Astrocyte (in vitro differentiated cells and primary cell): ENCODE measurements around the gene METAP1. TPM values are rescaled to one million over a fixed set of nuclear protein-coding genes. Genes with fewer than 3 reads are reported as not detected.
A peak's percentile ranks its signal among the peaks of the same experiment; 100 is the strongest.

Source experiments
- DNase-seq: peaks from one replicate; pipeline ENCODE4 v3.0.0-alpha.2; 2010; ENCODE audit warnings: low read depth
- FAIRE-seq: peaks from 2 replicates; lab custom pipeline; 2011; peaks lifted over from hg19 to GRCh38; lab: Jason Lieb, UNC
- H2AFZ ChIP-seq: 2 replicates; pipeline ENCODE4 v1.6.0; 2012; ENCODE audit warnings: low read depth, low read length, inconsistent platforms
- H3K27ac ChIP-seq: 2 replicates; pipeline ENCODE4 v1.5.1; 2011; ENCODE audit warnings: low read depth, low read length, inconsistent platforms
- H3K27me3 ChIP-seq: 2 replicates; pipeline ENCODE4 v1.6.0; 2011; ENCODE audit warnings: low read length, inconsistent platforms; ENCODE audit not compliant: insufficient read depth
- H3K36me3 ChIP-seq: 2 replicates; pipeline ENCODE4 v1.5.1; 2011; ENCODE audit warnings: low read length, inconsistent platforms; ENCODE audit not compliant: insufficient read depth
- H3K4me1 ChIP-seq: 2 replicates; pipeline ENCODE4 v1.5.1; 2011; ENCODE audit warnings: low read length, inconsistent platforms; ENCODE audit not compliant: insufficient read depth
- H3K4me2 ChIP-seq: 2 replicates; pipeline ENCODE4 v1.6.0; 2012; ENCODE audit warnings: low read length, inconsistent platforms
- H3K4me3 ChIP-seq: 2 replicates; pipeline ENCODE4 v1.5.1; 2011; ENCODE audit warnings: low read depth, mild to moderate bottlenecking, low read length, inconsistent platforms; ENCODE audit not compliant: insufficient read depth
- H3K79me2 ChIP-seq: 2 replicates; pipeline ENCODE4 v1.6.0; 2012; ENCODE audit warnings: mild to moderate bottlenecking, low read length, inconsistent platforms; ENCODE audit not compliant: insufficient read depth
- H3K9ac ChIP-seq: 2 replicates; pipeline ENCODE4 v1.6.0; 2012; ENCODE audit warnings: mild to moderate bottlenecking, low read length, inconsistent platforms
- H3K9me3 ChIP-seq: 2 replicates; pipeline ENCODE4 v1.5.1; 2012; ENCODE audit warnings: low read depth, mild to moderate bottlenecking, low read length, inconsistent platforms; ENCODE audit not compliant: insufficient read depth
- H4K20me1 ChIP-seq: 2 replicates; pipeline ENCODE4 v1.6.0; 2012; ENCODE audit warnings: low read length, inconsistent platforms; ENCODE audit not compliant: insufficient read depth
- H3K27ac Mint-ChIP-seq: one replicate; pipeline ENCODE4 v1.8.0; 2021; ENCODE audit warnings: mild to moderate bottlenecking, mixed read lengths; ENCODE audit not compliant: unreplicated experiment
- H3K27me3 Mint-ChIP-seq: one replicate; pipeline ENCODE4 v1.8.0; 2021; ENCODE audit warnings: low read depth, mixed read lengths; ENCODE audit not compliant: unreplicated experiment
- H3K36me3 Mint-ChIP-seq: one replicate; pipeline ENCODE4 v1.8.0; 2021; ENCODE audit warnings: low read depth, mixed read lengths; ENCODE audit not compliant: unreplicated experiment
- H3K4me1 Mint-ChIP-seq: one replicate; pipeline ENCODE4 v1.8.0; 2021; ENCODE audit warnings: low read depth, mixed read lengths; ENCODE audit not compliant: unreplicated experiment
- H3K4me3 Mint-ChIP-seq: one replicate; pipeline ENCODE4 v1.8.0; 2021; ENCODE audit warnings: mild to moderate bottlenecking, moderate library complexity, mixed read lengths; ENCODE audit not compliant: unreplicated experiment
- H3K9me3 Mint-ChIP-seq: one replicate; pipeline ENCODE4 v1.8.0; 2021; ENCODE audit warnings: mild to moderate bottlenecking, mixed read lengths; ENCODE audit not compliant: unreplicated experiment
- EZH2 ChIP-seq: IDR thresholded peaks from 2 replicates; pipeline ENCODE4 v1.6.1; 2012; ENCODE audit warnings: mild to moderate bottlenecking, low read length, inconsistent platforms; ENCODE audit not compliant: insufficient read depth
- total RNA-seq: library from RNA; stranded (reverse); gene quantifications from 2 replicates; pipeline ENCODE4 v1.2.1, GENCODE V29; 2021
- TF ChIP-seq, protein P1 (sequence below): IDR thresholded peaks from 2 replicates; pipeline ENCODE4 v1.5.1; 2011; ENCODE audit warnings: low read depth, mild to moderate bottlenecking, inconsistent platforms, low read length, moderate library complexity; ENCODE audit not compliant: insufficient read depth

Gene METAP1
- total RNA-seq, 1 donor from 2014 or later = 60.9 TPM

DNA sequence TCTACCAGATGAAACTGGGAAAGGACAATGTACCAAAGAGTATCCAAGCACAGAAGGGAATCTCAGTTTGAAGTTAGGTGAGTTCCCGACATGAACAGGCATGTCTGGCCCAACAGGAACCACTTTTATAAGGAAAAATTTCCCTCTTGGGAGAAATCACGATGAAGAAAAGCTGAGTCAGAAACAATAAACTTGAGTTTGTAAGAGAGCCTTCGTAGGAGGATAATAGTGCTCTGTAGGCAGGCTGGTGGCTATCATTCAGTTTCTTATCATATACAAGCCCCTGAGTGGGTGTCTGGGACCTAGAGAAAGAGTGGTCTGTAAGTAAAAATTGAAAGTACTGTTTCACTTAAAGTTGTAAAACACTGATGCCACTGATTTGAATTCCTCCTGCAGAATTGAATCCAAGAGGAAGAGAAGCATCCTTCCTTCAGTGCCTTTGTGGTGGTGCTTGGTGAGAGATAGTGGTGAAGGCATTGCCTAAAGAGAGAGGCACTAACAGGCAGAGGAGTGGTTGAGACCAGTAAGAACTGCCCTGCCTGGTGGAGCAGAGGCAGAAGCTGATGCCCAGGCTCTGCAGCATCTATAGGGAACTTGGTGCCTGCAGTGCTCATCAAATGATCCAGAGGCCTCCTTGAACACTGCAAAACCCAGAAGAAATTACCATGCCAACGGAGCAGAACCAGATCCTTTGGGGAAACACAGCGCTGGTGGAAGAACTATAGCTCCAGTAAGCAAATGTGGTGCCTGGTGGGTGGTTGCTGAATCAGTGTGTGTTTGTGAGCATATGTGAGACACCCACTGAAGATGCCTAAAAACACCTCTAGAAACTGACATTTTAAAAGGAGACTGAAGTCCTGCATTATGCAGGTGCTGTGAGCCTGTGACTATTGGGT, 31.7 kb upstream of the METAP1 start:
- Mint-ChIP-seq H3K27ac (peak overlapping the region; percentile 27), H3K4me3 (no peak overlapping the region), H3K36me3 (no peaks in the 10 kb centered on the region), H3K9me3 (peaks cover 2% of the 10 kb centered on the region), H3K27me3 (no peaks in the 10 kb centered on the region), H3K4me1 (peaks cover 12% of the 10 kb centered on the region)
- Histone ChIP-seq H3K9me3 (no peaks in the 10 kb centered on the region), H3K9ac (no peak overlapping the region), H3K27me3 (no peaks in the 10 kb centered on the region), H3K27ac (no peak overlapping the region), H2AFZ (peak overlapping the region; percentile 63), H3K4me2 (peak overlapping the region; percentile 3), H3K36me3 (no peaks in the 10 kb centered on the region), H3K4me3 (no peak overlapping the region), H4K20me1 (no peaks in the 10 kb centered on the region), H3K4me1 (peaks cover 6% of the 10 kb centered on the region), H3K79me2 (no peaks in the 10 kb centered on the region)
- no peak for FAIRE-seq
- DNase-seq = peak; percentile 3
- no peak for TF ChIP-seq EZH2
- TF ChIP-seq, protein P1, sequence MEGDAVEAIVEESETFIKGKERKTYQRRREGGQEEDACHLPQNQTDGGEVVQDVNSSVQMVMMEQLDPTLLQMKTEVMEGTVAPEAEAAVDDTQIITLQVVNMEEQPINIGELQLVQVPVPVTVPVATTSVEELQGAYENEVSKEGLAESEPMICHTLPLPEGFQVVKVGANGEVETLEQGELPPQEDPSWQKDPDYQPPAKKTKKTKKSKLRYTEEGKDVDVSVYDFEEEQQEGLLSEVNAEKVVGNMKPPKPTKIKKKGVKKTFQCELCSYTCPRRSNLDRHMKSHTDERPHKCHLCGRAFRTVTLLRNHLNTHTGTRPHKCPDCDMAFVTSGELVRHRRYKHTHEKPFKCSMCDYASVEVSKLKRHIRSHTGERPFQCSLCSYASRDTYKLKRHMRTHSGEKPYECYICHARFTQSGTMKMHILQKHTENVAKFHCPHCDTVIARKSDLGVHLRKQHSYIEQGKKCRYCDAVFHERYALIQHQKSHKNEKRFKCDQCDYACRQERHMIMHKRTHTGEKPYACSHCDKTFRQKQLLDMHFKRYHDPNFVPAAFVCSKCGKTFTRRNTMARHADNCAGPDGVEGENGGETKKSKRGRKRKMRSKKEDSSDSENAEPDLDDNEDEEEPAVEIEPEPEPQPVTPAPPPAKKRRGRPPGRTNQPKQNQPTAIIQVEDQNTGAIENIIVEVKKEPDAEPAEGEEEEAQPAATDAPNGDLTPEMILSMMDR = no peak

DNA sequence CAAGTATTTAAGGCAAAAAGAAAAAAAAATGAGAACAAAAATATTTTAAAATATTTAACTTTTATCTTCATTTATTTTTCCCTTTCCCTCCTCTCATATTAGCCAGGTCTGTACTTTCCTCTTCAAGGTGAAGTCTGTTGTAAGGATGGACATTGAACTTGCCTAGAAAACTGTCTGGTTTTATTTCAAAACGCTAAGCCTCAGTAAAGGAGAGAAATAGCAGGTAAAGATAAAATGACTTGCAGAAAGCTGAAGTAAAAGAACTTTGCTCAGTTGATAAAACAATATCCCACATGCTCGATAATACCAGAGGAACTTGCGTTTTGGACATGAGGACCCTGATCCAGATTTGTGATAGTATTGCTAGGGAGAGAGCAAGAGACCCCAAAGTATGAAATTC, 28.6 kb upstream of the METAP1 start:
- Mint-ChIP-seq H3K4me3 (no peak overlapping the region), H3K27me3 (no peaks in the 10 kb centered on the region), H3K9me3 (peaks cover 2% of the 10 kb centered on the region), H3K4me1 (peaks cover 15% of the 10 kb centered on the region), H3K27ac (no peak overlapping the region), H3K36me3 (no peaks in the 10 kb centered on the region)
- Histone ChIP-seq H3K36me3 (no peaks in the 10 kb centered on the region), H3K79me2 (no peaks in the 10 kb centered on the region), H3K4me1 (peaks cover 6% of the 10 kb centered on the region), H4K20me1 (no peaks in the 10 kb centered on the region), H3K9me3 (no peaks in the 10 kb centered on the region), H3K9ac (no peak overlapping the region), H3K27ac (no peak overlapping the region), H3K27me3 (no peaks in the 10 kb centered on the region), H3K4me2 (no peak overlapping the region), H3K4me3 (no peak overlapping the region), H2AFZ (no peak overlapping the region)
- DNase-seq (no peak), FAIRE-seq (no peak)
- TF ChIP-seq, protein P1 = no peak
- TF ChIP-seq EZH2 = no peak
